Kidney epithelial cell (primary cell): ENCODE results near the gene LILRA2. TPM values are rescaled to one million over a fixed set of nuclear protein-coding genes. Genes with fewer than 3 reads are reported as not detected.
"Not testable (repeated sequence)": the region's sequence is repeated elsewhere in the genome, so short reads cannot be mapped to it uniquely, and the experiment has no call there.

Experiments
- DNase-seq: peaks from one replicate; pipeline ENCODE4 v3.0.0-alpha.2; 2010; ENCODE audit warnings: low read depth
- H3K27me3 ChIP-seq: 2 replicates; pipeline ENCODE4 v1.6.0; 2011; ENCODE audit warnings: low read length; ENCODE audit not compliant: control insufficient read depth, insufficient read depth
- H3K36me3 ChIP-seq: 2 replicates; pipeline ENCODE4 v1.5.1; 2011; ENCODE audit warnings: low read length; ENCODE audit not compliant: control insufficient read depth, insufficient read depth
- H3K4me3 ChIP-seq: 2 replicates; pipeline ENCODE4 v1.5.1; 2011; ENCODE audit warnings: low read depth, mild to moderate bottlenecking, control low read depth, low read length
- CTCF ChIP-seq: IDR thresholded peaks from 2 replicates; pipeline ENCODE4 v1.5.1; 2011; ENCODE audit warnings: mild to moderate bottlenecking, moderate library complexity, low read length, control low read depth, inconsistent platforms; ENCODE audit not compliant: insufficient read depth, poor library complexity, severe bottlenecking
- total RNA-seq: library from RNA; depleted of rRNA; stranded (reverse); fragments of >200 nt; gene quantifications from 2 replicates; pipeline ENCODE4 v1.2.3, GENCODE V29; 2015

The LILRA2 gene
- total RNA-seq, 1 donor from 2014 or later = not detected

- no peak for TF ChIP-seq CTCF
- DNase-seq = no peak
- Histone ChIP-seq H3K36me3 (no peaks in the 10 kb centered on the region), H3K4me3 (no peak overlapping the region), H3K27me3 (no peaks in the 10 kb centered on the region)
Measured at GRCh38 chr19:54612428-54612827, 38.8 kb downstream of the LILRA2 start.

- no peaks in the 10 kb centered on the region for H3K36me3 ChIP-seq
- no peak overlapping the region for H3K4me3 ChIP-seq
- DNase-seq = no peak
- H3K27me3 ChIP-seq = no peaks in the 10 kb centered on the region
- no peak for TF ChIP-seq CTCF
Measured at GRCh38 chr19:54614726-54615125, 41.1 kb downstream of the LILRA2 start.

- DNase-seq = no peak
- Histone ChIP-seq H3K4me3 (no peak overlapping the region), H3K36me3 (no peaks in the 10 kb centered on the region), H3K27me3 (no peaks in the 10 kb centered on the region)
- TF ChIP-seq CTCF = no peak
Measured at GRCh38 chr19:54616057-54616456, 42.5 kb downstream of the LILRA2 start.

- Histone ChIP-seq H3K27me3 (no peaks in the 10 kb centered on the region), H3K4me3 (no peak overlapping the region), H3K36me3 (no peaks in the 10 kb centered on the region)
- no peak for DNase-seq
- no peak for TF ChIP-seq CTCF
Measured at GRCh38 chr19:54616821-54617560, 43.4 kb downstream of the LILRA2 start.

GRCh38 chr19:54620464-54620863, 46.9 kb downstream of the LILRA2 start:
- Histone ChIP-seq H3K4me3 (no peak overlapping the region), H3K27me3 (no peaks in the 10 kb centered on the region), H3K36me3 (no peaks in the 10 kb centered on the region)
- no peak for TF ChIP-seq CTCF
- no peak for DNase-seq

GRCh38 chr19:54622431-54622830, 48.8 kb downstream of the LILRA2 start:
- Histone ChIP-seq H3K36me3 (no peaks in the 10 kb centered on the region), H3K4me3 (no peak overlapping the region), H3K27me3 (no peaks in the 10 kb centered on the region)
- DNase-seq = no peak
- TF ChIP-seq CTCF = no peak

- DNase-seq, H3K4me3 ChIP-seq, H3K36me3 ChIP-seq, H3K27me3 ChIP-seq: not testable (repeated sequence)
Measured at GRCh38 chr19:54624234-54624633, 50.6 kb downstream of the LILRA2 start.

- DNase-seq, H3K4me3 ChIP-seq, H3K36me3 ChIP-seq, H3K27me3 ChIP-seq: not testable (repeated sequence)
Measured at GRCh38 chr19:54624934-54625730, 51.5 kb downstream of the LILRA2 start.
